ENCODE data around the gene CDS2. TPM values are rescaled to one million over a fixed set of nuclear protein-coding genes. Genes with fewer than 3 reads are reported as not detected.

The CDS2 gene
- total RNA-seq, 4 donors from 2014 or later = 26.9 to 60.1 (median 30.3) TPM

DNA sequence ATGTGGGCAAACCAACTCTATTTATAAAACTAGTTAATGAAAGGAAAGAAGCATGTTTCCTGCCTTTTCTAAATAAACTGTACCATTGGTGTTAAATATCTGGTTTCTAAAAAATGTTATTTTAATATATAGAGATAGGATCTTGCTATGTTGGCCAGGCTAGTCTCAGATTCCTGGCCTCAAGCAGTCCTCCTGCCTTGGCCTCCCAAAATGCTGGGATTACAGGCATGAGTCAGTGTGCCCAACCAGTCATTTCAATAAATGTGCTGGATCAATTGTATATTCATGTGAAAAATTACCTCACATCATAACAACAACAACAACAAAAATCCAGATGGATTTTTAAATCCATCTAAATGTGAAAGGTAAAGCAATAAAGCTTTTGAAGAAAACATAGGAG, 80.3 kb downstream of the CDS2 start:
- H3K27me3 ChIP-seq = no peaks in the 10 kb centered on the region
- no peak for DNase-seq
- no peaks in the 10 kb centered on the region for H3K9me3 ChIP-seq
- H3K4me3 ChIP-seq = no peak overlapping the region
- in situ Hi-C loops (cut with MboI; ENCODE audit: low pct_ligation_motif_present in 1 of 4, low pct_unique_long_range_greater_than_20kb in 1 of 4, low sequenced_read_pairs in 3 of 4) = loop anchor here in 1 of 4 donors (25.0 kb wide), 1 partner anchor 230 kb away; no protein-coding TSS in a partner anchor
- H3K4me1 ChIP-seq = peaks cover 0 to 8% (median 6%) of the 10 kb centered on the region in 4 donors
- H3K36me3 ChIP-seq = no peaks in the 10 kb centered on the region
- H3K27ac ChIP-seq = no peak overlapping the region
- no peak for TF ChIP-seq POLR2AphosphoS5 (IDR thresholded peaks at IDR 0.05)
- TF ChIP-seq, protein P1, sequence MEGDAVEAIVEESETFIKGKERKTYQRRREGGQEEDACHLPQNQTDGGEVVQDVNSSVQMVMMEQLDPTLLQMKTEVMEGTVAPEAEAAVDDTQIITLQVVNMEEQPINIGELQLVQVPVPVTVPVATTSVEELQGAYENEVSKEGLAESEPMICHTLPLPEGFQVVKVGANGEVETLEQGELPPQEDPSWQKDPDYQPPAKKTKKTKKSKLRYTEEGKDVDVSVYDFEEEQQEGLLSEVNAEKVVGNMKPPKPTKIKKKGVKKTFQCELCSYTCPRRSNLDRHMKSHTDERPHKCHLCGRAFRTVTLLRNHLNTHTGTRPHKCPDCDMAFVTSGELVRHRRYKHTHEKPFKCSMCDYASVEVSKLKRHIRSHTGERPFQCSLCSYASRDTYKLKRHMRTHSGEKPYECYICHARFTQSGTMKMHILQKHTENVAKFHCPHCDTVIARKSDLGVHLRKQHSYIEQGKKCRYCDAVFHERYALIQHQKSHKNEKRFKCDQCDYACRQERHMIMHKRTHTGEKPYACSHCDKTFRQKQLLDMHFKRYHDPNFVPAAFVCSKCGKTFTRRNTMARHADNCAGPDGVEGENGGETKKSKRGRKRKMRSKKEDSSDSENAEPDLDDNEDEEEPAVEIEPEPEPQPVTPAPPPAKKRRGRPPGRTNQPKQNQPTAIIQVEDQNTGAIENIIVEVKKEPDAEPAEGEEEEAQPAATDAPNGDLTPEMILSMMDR (IDR thresholded peaks at IDR 0.05) = no peak
- TF ChIP-seq EP300 (IDR thresholded peaks at IDR 0.05; ENCODE audit: low read depth) = no peak
- TF ChIP-seq POLR2A (IDR thresholded peaks at IDR 0.05) = no peak
- intact Hi-C loops (cut with DNase I; ENCODE audit: low total_unique reads) = no loop called here

DNA sequence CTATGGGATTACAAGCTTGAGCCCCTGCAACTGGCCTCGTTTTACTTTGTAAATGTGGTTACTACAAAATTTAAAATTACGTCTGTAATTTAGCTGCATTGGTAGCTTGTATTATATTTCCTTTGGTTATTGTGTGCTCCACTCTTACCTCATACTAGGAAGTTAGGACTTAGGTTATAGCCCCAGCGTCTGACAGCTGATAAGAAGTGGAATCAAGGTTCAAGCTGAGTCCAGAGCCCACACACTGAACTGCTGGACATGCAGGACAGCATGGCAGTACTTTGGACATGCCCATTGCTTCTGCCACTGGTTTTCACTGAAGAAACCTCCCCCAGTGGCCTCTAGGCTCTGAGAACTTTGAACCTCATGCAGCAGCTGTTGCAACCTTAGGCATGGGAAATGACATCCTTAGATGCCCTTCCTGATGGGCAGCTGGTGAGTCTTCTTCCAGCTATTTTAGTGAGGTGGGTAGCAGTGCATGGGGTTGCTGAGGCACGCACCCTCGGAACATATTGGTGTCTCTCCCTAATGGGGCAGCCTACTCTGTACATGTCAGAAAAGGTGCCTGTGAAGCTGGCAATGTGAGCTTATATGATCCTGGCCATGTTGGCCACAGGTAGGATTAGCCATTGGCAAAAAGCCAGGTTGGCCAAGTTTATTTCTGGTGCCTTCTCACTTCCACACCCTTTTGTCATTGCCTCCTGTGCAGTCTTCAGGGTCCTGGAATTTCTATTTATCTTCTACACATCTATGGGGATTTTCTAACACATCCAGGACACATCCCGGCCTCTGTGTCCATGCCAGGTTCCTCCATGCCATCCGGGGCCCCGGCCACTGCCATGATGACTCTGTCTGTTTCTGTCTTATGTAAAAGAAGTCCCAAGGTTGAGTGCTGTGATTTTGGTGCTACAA, 85.3 kb downstream of the CDS2 start:
- intact Hi-C loops (cut with DNase I; ENCODE audit: low total_unique reads) = no loop called here
- H3K27ac ChIP-seq = no peak overlapping the region
- DNase-seq = no peak
- in situ Hi-C loops (cut with MboI; ENCODE audit: low pct_ligation_motif_present in 1 of 4, low pct_unique_long_range_greater_than_20kb in 1 of 4, low sequenced_read_pairs in 3 of 4) = loop anchor here in 1 of 4 donors (25.0 kb wide), 1 partner anchor 225 kb away; no protein-coding TSS in a partner anchor
- H3K27me3 ChIP-seq = no peaks in the 10 kb centered on the region
- no peaks in the 10 kb centered on the region for H3K36me3 ChIP-seq
- TF ChIP-seq EP300 (IDR thresholded peaks at IDR 0.05; ENCODE audit: low read depth) (no peak), POLR2A (IDR thresholded peaks at IDR 0.05) (no peak), POLR2AphosphoS5 (IDR thresholded peaks at IDR 0.05) (no peak)
- TF ChIP-seq, protein P1 (IDR thresholded peaks at IDR 0.05) = no peak
- 83 to 85% methylated on average over 5 to 8 of the region's 8 CpGs for WGBS, 2 donors (ENCODE audit: low coverage in 1 of 2)
- H3K9me3 ChIP-seq = no peaks in the 10 kb centered on the region
- no peak overlapping the region for H3K4me3 ChIP-seq
- no peaks in the 10 kb centered on the region for H3K4me1 ChIP-seq

DNA sequence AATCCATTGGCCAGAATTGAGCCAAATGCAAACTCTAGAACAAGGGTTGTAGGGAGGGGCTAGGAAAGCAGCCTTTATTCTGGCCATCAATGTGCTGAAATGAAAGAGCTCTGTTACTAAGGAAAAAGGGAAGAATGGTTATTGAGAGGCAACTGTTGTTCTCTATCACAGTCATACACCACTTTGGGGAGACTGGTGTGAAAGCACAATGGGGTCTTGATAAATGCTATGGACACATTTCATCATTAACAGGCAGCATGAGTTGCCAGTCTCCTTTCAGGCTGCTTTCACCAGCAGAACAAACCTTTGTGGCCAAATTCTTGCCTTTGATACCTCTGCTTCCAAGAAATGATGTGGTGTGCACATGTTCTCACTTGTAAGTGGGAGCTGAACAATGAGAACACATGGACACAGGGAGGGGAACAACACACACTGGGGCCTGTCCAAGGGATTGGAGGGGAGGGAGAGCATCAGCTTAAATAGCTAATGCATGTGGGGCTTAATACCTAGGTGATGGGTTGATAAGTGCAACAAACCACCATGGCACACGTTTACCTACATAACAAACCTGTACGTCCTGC, 86.2 kb downstream of the CDS2 start:
- Histone ChIP-seq H3K27me3 (no peaks in the 10 kb centered on the region), H3K9me3 (no peaks in the 10 kb centered on the region), H3K4me1 (no peaks in the 10 kb centered on the region), H3K36me3 (no peaks in the 10 kb centered on the region), H3K27ac (no peak overlapping the region), H3K4me3 (no peak overlapping the region)
- TF ChIP-seq POLR2A (IDR thresholded peaks at IDR 0.05) (no peak), POLR2AphosphoS5 (IDR thresholded peaks at IDR 0.05) (no peak), EP300 (IDR thresholded peaks at IDR 0.05; ENCODE audit: low read depth) (no peak)
- TF ChIP-seq, protein P1 (IDR thresholded peaks at IDR 0.05) = no peak
- DNase-seq = no peak
- in situ Hi-C loops (cut with MboI; ENCODE audit: low pct_ligation_motif_present in 1 of 4, low pct_unique_long_range_greater_than_20kb in 1 of 4, low sequenced_read_pairs in 3 of 4) = loop anchor here in 1 of 4 donors (25.0 kb wide), 1 partner anchor 224 kb away; no protein-coding TSS in a partner anchor
- intact Hi-C loops (cut with DNase I; ENCODE audit: low total_unique reads) = no loop called here
- WGBS, 2 donors (ENCODE audit: low coverage in 1 of 2) = 68 to 90% methylated on average over 2 of the region's 2 CpGs

DNA sequence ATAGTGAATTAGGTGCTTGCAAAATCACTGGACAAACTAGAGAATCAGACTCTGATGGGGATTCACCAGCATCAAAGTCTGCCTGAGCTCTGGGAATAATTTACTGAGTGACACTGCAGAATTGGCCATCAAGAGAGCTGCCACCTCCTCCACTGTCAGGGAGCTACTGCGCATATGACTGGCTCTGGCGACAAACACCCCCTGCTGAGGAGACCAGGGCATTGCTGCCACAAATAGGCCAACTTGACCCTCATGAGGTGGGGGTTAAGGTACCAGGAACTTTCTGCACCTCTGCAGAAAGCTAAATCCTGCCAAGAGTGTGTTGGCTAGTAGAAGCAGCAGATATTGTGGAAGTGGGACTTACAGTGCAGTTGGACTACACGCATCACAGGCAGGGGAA, 88.0 kb downstream of the CDS2 start:
- intact Hi-C loops (cut with DNase I; ENCODE audit: low total_unique reads) = no loop called here
- in situ Hi-C loops (cut with MboI; ENCODE audit: low pct_ligation_motif_present in 1 of 4, low pct_unique_long_range_greater_than_20kb in 1 of 4, low sequenced_read_pairs in 3 of 4) = loop anchor here in 1 of 4 donors (25.0 kb wide), 1 partner anchor 222 kb away; no protein-coding TSS in a partner anchor

More for the DNA sequence above, 88.0 kb downstream of the CDS2 start:
- Histone ChIP-seq H3K36me3 (no peaks in the 10 kb centered on the region), H3K27ac (no peak overlapping the region), H3K4me3 (no peak overlapping the region), H3K9me3 (no peaks in the 10 kb centered on the region), H3K27me3 (no peaks in the 10 kb centered on the region), H3K4me1 (no peaks in the 10 kb centered on the region)
- TF ChIP-seq, protein P1 (IDR thresholded peaks at IDR 0.05) = no peak
- TF ChIP-seq POLR2A (IDR thresholded peaks at IDR 0.05) = no peak
- no peak for TF ChIP-seq EP300 (IDR thresholded peaks at IDR 0.05; ENCODE audit: low read depth)
- TF ChIP-seq POLR2AphosphoS5 (IDR thresholded peaks at IDR 0.05) = no peak
- 92% methylated on average over 3 of the region's 3 CpGs; no CpG with 5 or more reads in 1 of the 2 donors for WGBS, 2 donors (ENCODE audit: low coverage in 1 of 2)
- no peak for DNase-seq
